GM12891 (cell line): ENCODE data around the gene CLIP1.

ENCODE experiments used
- PAX5 ChIP-seq: IDR thresholded peaks from 2 replicates; pipeline ENCODE4 v1.6.1; 2011; ENCODE audit warnings: low read length, moderate library complexity, mild to moderate bottlenecking; ENCODE audit not compliant: insufficient read depth, severe bottlenecking
- POLR2A ChIP-seq: IDR thresholded peaks from 2 replicates; pipeline ENCODE4 v1.6.1; 2011; ENCODE audit warnings: low read depth, low read length, control low read depth
- POLR2AphosphoS5 ChIP-seq: IDR thresholded peaks from 2 replicates; pipeline ENCODE4 v1.6.1; 2011; ENCODE audit warnings: low read depth, low read length, control low read depth
- SPI1 ChIP-seq: IDR thresholded peaks from 2 replicates; pipeline ENCODE4 v1.6.1; 2011; ENCODE audit warnings: low read depth, low read length, control low read depth
- TAF1 ChIP-seq: IDR thresholded peaks from 2 replicates; pipeline ENCODE4 v1.6.1; 2011; ENCODE audit warnings: low read depth, low read length, control low read depth

DNA sequence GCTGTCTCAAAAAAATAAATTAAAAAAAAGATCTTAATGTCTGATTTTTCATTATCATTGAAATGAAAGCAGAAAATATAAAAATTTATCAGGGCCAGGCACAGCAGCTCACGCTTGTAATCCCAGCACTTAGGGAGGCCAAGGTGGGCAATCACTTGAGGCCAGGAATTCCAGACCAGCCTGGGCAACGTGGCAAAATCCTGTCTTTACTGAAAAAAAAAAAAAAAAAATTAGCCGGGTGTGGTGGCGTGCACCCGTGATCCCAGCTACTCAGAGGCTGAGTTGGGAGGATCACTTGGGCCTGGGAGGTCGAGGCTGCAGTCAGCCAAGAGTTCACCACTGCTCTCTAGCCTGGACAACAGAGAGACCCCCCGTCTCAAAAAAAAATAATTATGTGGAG, 37.6 kb upstream of the CLIP1 start:
- no peak for TF ChIP-seq POLR2A
- TF ChIP-seq POLR2AphosphoS5: no peak
- TF ChIP-seq SPI1: no peak
- TF ChIP-seq PAX5: no peak
- no peak for TF ChIP-seq TAF1
